ENCODE results near the gene PAX8.

The PAX8 gene

DNA sequence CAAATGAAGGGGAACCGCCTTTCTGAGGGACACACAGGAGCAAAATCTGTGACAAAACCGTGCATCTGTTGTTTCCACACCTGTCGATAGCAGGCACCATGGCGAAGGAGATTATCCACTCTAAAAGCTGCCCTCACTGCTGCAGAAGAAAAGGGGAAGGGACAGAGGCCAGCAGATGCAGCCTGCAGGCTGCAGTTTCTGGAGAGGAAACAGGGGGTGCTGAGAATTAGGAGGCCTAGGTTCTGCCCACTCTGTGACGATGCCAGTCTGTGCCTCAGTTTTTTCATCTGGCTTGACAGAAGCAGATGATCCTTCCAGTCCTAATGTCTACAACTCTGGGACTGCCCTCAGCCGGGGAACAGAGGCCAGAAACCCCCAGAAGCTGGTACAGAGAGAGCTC is 17.7 kb downstream of the PAX8 start (continued):
- no peak for TF ChIP-seq PATZ1 (CRISPR knock-in tag; IDR thresholded peaks at IDR 0.05; ENCODE audit: borderline replicate concordance)
- TF ChIP-seq BACH2 (CRISPR knock-in tag; IDR thresholded peaks at IDR 0.05; ENCODE audit: borderline replicate concordance): no peak
- TF ChIP-seq GLIS3 (CRISPR knock-in tag; IDR thresholded peaks at IDR 0.05): no peak

- ATAC-seq: no peak
- no peak for TF ChIP-seq CREB5 (CRISPR knock-in tag; IDR thresholded peaks at IDR 0.05; ENCODE audit: low read depth)
- no peak for TF ChIP-seq ARNTL (CRISPR knock-in tag; IDR thresholded peaks at IDR 0.05; ENCODE audit: borderline replicate concordance, low read depth)
- no peak for TF ChIP-seq ZNF70 (CRISPR knock-in tag; IDR thresholded peaks at IDR 0.05)
- TF ChIP-seq ISL1 (CRISPR knock-in tag; IDR thresholded peaks at IDR 0.05): no peak
- no peak for TF ChIP-seq ZNF565 (CRISPR knock-in tag; conservative IDR thresholded peaks at IDR 0.05; ENCODE audit: low read depth)
- no peak for TF ChIP-seq TSHZ2 (CRISPR knock-in tag; IDR thresholded peaks at IDR 0.05)
- TF ChIP-seq ESRRG (CRISPR knock-in tag; IDR thresholded peaks at IDR 0.05): no peak
- TF ChIP-seq PPARA (CRISPR knock-in tag; IDR thresholded peaks at IDR 0.05; ENCODE audit: borderline replicate concordance): no peak
- TF ChIP-seq ZNF8 (CRISPR knock-in tag; IDR thresholded peaks at IDR 0.05): no peak
- TF ChIP-seq BACH2 (CRISPR knock-in tag; IDR thresholded peaks at IDR 0.05; ENCODE audit: borderline replicate concordance): no peak
- TF ChIP-seq OSR1 (CRISPR knock-in tag; IDR thresholded peaks at IDR 0.05): no peak
- no peak for TF ChIP-seq TOX (CRISPR knock-in tag; IDR thresholded peaks at IDR 0.05; ENCODE audit: borderline replicate concordance)
Observed at GRCh38 chr2:113258471-113259147, 20.1 kb downstream of the PAX8 start.

GRCh38 chr2:113257516-113258264 is 21.0 kb downstream of the PAX8 start:
- no peak for ATAC-seq
- TF ChIP-seq PATZ1 (CRISPR knock-in tag; IDR thresholded peaks at IDR 0.05; ENCODE audit: borderline replicate concordance) (no peak), SNAI2 (CRISPR knock-in tag; IDR thresholded peaks at IDR 0.05) (no peak), BACH2 (CRISPR knock-in tag; IDR thresholded peaks at IDR 0.05; ENCODE audit: borderline replicate concordance) (no peak)

DNA sequence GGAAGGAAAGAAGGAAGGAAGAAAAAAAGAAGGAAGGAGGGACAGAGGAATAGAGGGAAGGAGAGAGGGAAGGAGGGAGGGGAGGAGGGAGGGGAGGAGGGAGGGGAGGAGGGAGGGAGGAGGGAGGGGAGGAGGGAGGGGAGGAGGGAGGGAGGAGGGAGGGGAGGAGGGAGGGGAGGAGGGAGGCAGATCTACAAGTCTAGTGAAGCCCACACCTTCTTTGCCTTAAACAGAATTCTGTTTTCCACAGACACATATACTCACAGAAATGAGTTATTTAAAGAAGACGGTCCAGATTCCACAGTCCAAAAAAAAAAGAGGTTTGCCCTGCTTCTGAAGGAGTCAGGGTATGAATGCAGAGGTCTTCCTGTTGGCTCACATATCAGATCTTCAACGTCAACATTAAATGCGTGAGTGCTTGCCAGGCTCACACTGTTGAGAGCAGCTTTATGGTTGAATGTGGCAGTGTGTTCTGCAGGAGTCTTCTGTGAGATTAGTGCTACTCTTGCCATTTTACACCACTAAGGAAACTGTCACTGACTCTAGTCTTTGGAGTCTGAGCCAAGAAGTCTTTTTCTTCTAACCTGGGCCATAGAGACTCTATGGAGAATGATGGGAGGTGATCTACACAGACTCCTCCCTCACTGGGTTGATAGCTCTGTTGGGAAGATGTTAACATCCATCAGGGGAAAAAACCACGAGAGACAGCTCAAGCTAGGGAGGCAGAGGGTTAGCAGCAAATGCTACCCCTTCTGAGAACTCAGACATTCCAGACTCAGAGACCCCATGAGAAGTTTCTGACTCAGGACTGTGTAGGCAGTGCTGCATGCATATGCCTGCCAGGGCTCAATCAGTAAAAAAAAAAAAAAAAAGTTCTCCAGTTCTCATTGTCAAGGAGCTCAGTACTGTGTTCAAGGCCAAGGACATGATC is 23.3 kb downstream of the PAX8 start:
- TF ChIP-seq ARNTL (CRISPR knock-in tag; IDR thresholded peaks at IDR 0.05; ENCODE audit: borderline replicate concordance, low read depth) (no peak), TOX (CRISPR knock-in tag; IDR thresholded peaks at IDR 0.05; ENCODE audit: borderline replicate concordance) (no peak), ISL1 (CRISPR knock-in tag; IDR thresholded peaks at IDR 0.05) (no peak), ESRRG (CRISPR knock-in tag; IDR thresholded peaks at IDR 0.05) (no peak), ZNF565 (CRISPR knock-in tag; conservative IDR thresholded peaks at IDR 0.05; ENCODE audit: low read depth) (no peak), CREB5 (CRISPR knock-in tag; IDR thresholded peaks at IDR 0.05; ENCODE audit: low read depth) (no peak), OSR1 (CRISPR knock-in tag; IDR thresholded peaks at IDR 0.05) (no peak), BACH2 (CRISPR knock-in tag; IDR thresholded peaks at IDR 0.05; ENCODE audit: borderline replicate concordance) (no peak), ZC3H10 (CRISPR knock-in tag; IDR thresholded peaks at IDR 0.05) (no peak)
- TF ChIP-seq, protein P1, sequence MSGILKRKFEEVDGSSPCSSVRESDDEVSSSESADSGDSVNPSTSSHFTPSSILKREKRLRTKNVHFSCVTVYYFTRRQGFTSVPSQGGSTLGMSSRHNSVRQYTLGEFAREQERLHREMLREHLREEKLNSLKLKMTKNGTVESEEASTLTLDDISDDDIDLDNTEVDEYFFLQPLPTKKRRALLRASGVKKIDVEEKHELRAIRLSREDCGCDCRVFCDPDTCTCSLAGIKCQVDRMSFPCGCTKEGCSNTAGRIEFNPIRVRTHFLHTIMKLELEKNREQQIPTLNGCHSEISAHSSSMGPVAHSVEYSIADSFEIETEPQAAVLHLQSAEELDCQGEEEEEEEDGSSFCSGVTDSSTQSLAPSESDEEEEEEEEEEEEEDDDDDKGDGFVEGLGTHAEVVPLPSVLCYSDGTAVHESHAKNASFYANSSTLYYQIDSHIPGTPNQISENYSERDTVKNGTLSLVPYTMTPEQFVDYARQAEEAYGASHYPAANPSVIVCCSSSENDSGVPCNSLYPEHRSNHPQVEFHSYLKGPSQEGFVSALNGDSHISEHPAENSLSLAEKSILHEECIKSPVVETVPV (CRISPR knock-in tag; IDR thresholded peaks at IDR 0.05): no peak
- ATAC-seq: no peak
